ENCODE measurements around the gene GGCX. TPM values are rescaled to one million over a fixed set of nuclear protein-coding genes. Genes with fewer than 3 reads are reported as not detected.

GGCX gene
- total and polyA plus RNA-seq, 2 of the 13 experiments (the other 11 are each of a cell fraction or from before 2014, with no cell fraction given) = 72.5 to 103 TPM

- TF ChIP-seq ATF3 (CRISPR knock-in tag; IDR thresholded peaks at IDR 0.05) = 0 out of 2 replicates have a peak, but pooled peaks have one; percentile 8
- TF ChIP-seq TCF7 (IDR thresholded peaks at IDR 0.05; ENCODE audit: low read depth) = peak; percentile 74
- no peak for TF ChIP-seq SOX13 (IDR thresholded peaks at IDR 0.05)
- peak in 1 of 2 experiments; percentile 67; a peak in 2 of 4 replicates for TF ChIP-seq SOX13 (CRISPR knock-in tag; conservative IDR thresholded peaks at IDR 0.05 in 1 of 2, IDR thresholded peaks at IDR 0.05 in 1 of 2)
- TF ChIP-seq SNAPC5 (CRISPR knock-in tag; IDR thresholded peaks at IDR 0.05; ENCODE audit: borderline replicate concordance) = no peak
- peak; percentile 59; the same call in 1 of the 2 replicates for TF ChIP-seq SOX5 (CRISPR knock-in tag; IDR thresholded peaks at IDR 0.05; ENCODE audit: borderline replicate concordance)
- TF ChIP-seq ZNF580 (CRISPR knock-in tag; IDR thresholded peaks at IDR 0.05; ENCODE audit: borderline replicate concordance, low read depth) = no peak
- TF ChIP-seq SIN3A (IDR thresholded peaks at IDR 0.05; ENCODE audit: borderline replicate concordance, low read depth, low read length) = 0 out of 2 replicates have a peak, but pooled peaks have one; percentile 29
- peak; percentile 38; the same call in 1 of the 2 replicates for TF ChIP-seq PHF21A (CRISPR knock-in tag; IDR thresholded peaks at IDR 0.05)
- no peak for TF ChIP-seq RARG (CRISPR knock-in tag; IDR thresholded peaks at IDR 0.05; ENCODE audit: low read depth)
- TF ChIP-seq ZNF335 (CRISPR knock-in tag; IDR thresholded peaks at IDR 0.05) = no peak
- TF ChIP-seq HMG20A (CRISPR knock-in tag; IDR thresholded peaks at IDR 0.05; ENCODE audit: borderline replicate concordance) = peak; percentile 23; the same call in 1 of the 2 replicates
- TF ChIP-seq KLF6 (CRISPR knock-in tag; IDR thresholded peaks at IDR 0.05) = 0 out of 2 replicates have a peak, but pooled peaks have one; percentile 21
- TF ChIP-seq ARID5B (CRISPR knock-in tag; IDR thresholded peaks at IDR 0.05) = peak; percentile 52; the same call in 1 of the 2 replicates
- TF ChIP-seq ZBTB4 (CRISPR knock-in tag; IDR thresholded peaks at IDR 0.05; ENCODE audit: borderline replicate concordance) = no peak
- TF ChIP-seq SSRP1 (CRISPR knock-in tag; IDR thresholded peaks at IDR 0.05) = peak; percentile 33; the same call in 1 of the 2 replicates
- TF ChIP-seq ISX (CRISPR knock-in tag; conservative IDR thresholded peaks at IDR 0.05) = no peak
- no peak for TF ChIP-seq MBD4 (IDR thresholded peaks at IDR 0.05; ENCODE audit: borderline replicate concordance, low read length)
- 0 out of 2 replicates have a peak, but pooled peaks have one; percentile 17 for TF ChIP-seq MEF2D (CRISPR knock-in tag; IDR thresholded peaks at IDR 0.05)
- 0 out of 2 replicates have a peak, but pooled peaks have one; percentile 25 for TF ChIP-seq HDAC1 (CRISPR knock-in tag; IDR thresholded peaks at IDR 0.05)
These were observed 44.3 kb upstream of the GGCX start (continued) for GRCh38 chr2:85605406-85606115.

Measured in HepG2 (cell line).